ENCODE measurements around the gene ASB13.
A peak's percentile ranks its signal among the peaks of the same experiment; 100 is the strongest.

Gene ASB13

DNA sequence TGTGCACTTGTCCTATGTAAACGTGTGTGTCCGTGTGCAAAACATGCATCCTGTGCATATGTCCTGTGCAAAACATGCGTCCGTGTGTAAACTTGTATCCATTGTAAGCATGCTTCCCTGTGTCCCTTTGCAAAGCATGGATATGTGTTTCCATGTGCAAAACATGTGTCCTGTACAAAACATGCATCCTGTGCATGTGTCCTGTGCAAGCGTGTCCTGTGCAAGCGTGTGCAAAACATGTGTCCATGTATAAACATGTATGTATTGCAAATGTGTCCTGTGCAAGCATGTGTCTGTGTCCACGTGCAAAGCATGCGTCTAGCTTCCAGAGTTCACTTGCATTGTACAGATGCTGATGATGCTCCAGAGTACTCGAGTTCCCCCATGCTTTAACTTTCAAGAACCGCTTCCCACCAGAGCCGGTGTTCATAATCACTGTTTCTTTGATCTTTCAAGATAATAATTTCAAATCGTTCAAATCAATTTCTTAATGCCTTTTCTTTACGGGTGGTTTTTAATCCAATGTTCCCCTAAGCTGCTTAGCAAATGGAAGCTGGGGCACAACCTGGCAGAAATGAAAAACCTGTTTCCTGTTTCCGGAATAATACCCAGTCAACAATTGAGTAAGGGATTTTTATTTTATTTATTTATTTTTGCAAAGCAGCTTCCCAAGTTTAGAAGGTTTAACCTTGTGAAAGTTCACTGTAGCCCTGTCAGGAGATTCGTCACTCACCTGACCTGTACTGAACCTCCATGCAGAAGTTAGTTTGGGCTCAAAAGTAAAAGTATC is 641 bp upstream of the ASB13 start:
- TF ChIP-seq MYC (IDR thresholded peaks at IDR 0.05; ENCODE audit: low read depth, low read length), result no peak
- TF ChIP-seq POLR2A (IDR thresholded peaks at IDR 0.05; ENCODE audit: extremely low read depth, insufficient read length), result no peak
- TF ChIP-seq, protein P1, sequence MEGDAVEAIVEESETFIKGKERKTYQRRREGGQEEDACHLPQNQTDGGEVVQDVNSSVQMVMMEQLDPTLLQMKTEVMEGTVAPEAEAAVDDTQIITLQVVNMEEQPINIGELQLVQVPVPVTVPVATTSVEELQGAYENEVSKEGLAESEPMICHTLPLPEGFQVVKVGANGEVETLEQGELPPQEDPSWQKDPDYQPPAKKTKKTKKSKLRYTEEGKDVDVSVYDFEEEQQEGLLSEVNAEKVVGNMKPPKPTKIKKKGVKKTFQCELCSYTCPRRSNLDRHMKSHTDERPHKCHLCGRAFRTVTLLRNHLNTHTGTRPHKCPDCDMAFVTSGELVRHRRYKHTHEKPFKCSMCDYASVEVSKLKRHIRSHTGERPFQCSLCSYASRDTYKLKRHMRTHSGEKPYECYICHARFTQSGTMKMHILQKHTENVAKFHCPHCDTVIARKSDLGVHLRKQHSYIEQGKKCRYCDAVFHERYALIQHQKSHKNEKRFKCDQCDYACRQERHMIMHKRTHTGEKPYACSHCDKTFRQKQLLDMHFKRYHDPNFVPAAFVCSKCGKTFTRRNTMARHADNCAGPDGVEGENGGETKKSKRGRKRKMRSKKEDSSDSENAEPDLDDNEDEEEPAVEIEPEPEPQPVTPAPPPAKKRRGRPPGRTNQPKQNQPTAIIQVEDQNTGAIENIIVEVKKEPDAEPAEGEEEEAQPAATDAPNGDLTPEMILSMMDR (IDR thresholded peaks at IDR 0.05; ENCODE audit: low read depth, low read length), result no peak
- TF ChIP-seq, protein P2, sequence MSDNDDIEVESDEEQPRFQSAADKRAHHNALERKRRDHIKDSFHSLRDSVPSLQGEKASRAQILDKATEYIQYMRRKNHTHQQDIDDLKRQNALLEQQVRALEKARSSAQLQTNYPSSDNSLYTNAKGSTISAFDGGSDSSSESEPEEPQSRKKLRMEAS (IDR thresholded peaks at IDR 0.05; ENCODE audit: low read depth, low read length), result peak; percentile 79
- DNase-seq (ENCODE audit: low read depth), result no peak
- H3K4me3 ChIP-seq (ENCODE audit: low read depth, low read length), result peak overlapping the region; percentile 64

DNA sequence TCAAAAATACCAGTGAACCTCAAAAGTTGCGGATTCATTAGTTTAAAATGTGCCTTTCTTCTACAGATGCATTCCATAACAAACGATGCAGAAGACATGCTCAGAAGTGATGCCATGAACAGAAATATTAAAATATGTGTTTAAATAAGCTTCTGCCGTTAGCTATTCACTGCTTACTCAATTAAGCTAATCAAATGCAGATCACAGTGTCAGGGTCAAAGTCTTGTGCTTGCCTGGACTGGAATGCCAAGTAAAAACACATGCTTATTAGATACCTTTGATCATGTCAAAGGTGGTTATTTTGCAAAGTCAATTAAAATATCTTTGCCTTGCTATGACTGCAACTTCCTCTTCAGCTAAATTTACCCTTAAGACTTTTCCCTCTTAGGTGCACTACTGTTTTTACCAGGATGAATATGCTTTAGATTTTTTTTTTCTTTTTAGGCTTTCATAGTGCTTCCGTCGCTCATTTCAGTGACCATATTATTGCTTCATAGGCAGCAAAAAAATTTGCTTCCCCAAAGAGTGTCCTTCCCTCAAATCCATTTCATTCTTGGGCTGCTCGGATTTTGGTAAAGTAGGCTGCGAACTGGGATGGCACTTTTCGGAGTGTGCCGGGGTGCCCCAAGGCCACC is 905 bp downstream of the ASB13 start:
- TF ChIP-seq, protein P1 (IDR thresholded peaks at IDR 0.05; ENCODE audit: low read depth, low read length), result no peak
- TF ChIP-seq, protein P2 (IDR thresholded peaks at IDR 0.05; ENCODE audit: low read depth, low read length), result no peak
- 0 out of 2 replicates have a peak, but pooled peaks have one; percentile 7 for TF ChIP-seq MYC (IDR thresholded peaks at IDR 0.05; ENCODE audit: low read depth, low read length)
- DNase-seq (ENCODE audit: low read depth), result peak; percentile 61
- peak overlapping the region; percentile 68 for H3K4me3 ChIP-seq (ENCODE audit: low read depth, low read length)

DNA sequence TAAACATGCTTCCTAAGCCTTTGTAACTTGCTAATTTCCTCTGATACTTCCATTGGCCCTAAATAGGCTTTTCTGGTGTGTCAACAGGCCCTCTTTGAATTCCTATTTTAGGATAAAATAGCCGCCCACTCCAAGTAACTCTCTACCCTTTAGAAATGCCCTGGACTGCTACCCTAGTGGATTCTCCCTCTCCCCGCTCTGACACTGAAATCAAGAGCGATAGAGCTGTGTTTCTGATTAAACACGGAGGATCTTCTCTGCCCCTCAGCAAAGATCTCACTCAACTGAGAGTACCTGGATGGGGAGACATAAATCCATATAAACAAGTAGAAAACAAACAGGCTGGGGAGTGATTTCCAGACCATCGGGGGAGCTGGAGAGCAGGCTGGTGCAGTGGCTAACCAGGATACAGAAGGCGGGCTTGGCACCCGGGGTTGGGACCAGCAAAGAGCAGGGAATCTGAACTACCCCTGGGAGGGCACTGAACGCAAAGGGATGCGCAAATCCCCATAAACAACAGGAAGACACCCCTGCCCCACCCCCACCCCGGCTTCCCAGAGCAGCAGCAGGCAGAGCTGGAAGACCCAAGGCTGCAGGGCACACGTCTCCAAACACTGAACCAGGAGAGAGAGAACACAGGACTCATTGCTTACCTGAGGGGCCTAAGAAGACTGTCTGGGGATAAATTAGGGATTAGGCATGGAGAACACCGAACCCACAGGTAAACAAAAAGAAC is 2.5 kb downstream of the ASB13 start:
- DNase-seq (ENCODE audit: low read depth), result no peak
- H3K4me3 ChIP-seq (ENCODE audit: low read depth, low read length), result no peak overlapping the region

DNA sequence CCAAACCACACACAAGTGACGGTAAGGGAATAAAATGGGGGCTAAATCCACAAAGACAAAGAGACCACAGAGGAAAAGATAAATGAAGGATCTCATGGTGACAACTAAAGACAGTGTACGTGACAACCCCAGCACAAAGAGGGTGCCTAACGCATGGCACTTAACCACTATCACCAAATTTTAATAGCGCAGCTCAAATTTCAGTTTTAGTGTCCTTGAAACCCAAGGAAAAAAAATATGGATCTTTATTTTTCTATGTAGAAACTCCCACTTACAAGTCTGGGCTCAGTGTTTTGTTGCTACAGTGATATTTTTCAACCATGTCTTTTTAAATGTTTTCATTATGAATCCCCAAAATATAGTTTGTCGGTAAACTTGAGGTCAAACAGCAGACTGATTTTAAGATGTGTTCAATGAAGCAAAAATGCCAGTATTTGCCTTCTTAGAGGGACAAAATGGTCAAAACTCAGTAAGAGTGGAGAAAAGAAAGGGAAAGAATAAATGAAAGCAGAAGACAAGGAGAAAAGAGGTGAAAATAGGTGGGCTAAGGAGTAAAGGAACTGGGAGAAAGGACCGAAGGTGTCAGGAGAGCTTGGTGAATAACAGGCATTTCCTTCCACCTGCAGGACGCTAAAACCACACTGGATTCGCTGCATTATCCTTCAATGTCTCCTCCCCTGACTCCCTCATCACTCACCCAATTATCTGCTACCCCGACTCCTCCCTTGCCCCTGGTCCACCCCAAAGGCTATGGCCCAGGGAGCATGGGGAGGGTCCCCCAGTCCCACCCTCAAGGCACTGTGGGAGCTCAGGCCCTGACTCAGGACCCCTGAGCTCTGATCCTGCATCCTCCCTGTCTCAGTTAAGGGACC is 3.5 kb downstream of the ASB13 start:
- DNase-seq (ENCODE audit: low read depth), result no peak
- H3K4me3 ChIP-seq (ENCODE audit: low read depth, low read length), result no peak overlapping the region
- TF ChIP-seq POLR2A (IDR thresholded peaks at IDR 0.05; ENCODE audit: extremely low read depth, insufficient read length) (no peak), MYC (IDR thresholded peaks at IDR 0.05; ENCODE audit: low read depth, low read length) (no peak)
- TF ChIP-seq, protein P1 (IDR thresholded peaks at IDR 0.05; ENCODE audit: low read depth, low read length), result no peak
- TF ChIP-seq, protein P2 (IDR thresholded peaks at IDR 0.05; ENCODE audit: low read depth, low read length), result no peak

More for the DNA sequence above, 2.5 kb downstream of the ASB13 start:
- TF ChIP-seq, protein P2 (IDR thresholded peaks at IDR 0.05; ENCODE audit: low read depth, low read length), result no peak
- TF ChIP-seq, protein P1 (IDR thresholded peaks at IDR 0.05; ENCODE audit: low read depth, low read length), result no peak
- no peak for TF ChIP-seq MYC (IDR thresholded peaks at IDR 0.05; ENCODE audit: low read depth, low read length)
- no peak for TF ChIP-seq POLR2A (IDR thresholded peaks at IDR 0.05; ENCODE audit: extremely low read depth, insufficient read length)

DNA sequence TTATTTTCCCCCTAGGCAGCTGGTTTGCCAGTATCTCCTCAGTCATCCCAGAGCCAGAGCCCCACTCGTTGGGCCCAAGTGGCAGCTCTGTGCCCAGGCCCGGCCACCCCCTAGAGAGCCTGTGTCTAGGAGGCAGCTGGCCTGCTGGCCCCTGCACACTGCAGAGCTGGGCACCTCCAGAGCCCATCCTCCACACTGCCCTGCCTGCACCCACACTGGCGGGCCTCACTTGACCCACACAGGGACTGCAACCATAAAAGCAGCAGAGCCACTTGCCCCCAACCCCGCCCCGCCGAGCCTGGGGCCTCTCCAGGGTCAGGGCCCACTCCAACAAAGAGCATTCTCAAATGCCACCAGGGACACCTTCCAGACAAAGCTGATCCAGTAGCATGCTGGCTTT is 5.4 kb downstream of the ASB13 start:
- H3K4me3 ChIP-seq (ENCODE audit: low read depth, low read length), result no peak overlapping the region
- DNase-seq (ENCODE audit: low read depth), result no peak

More for the DNA sequence above, 5.4 kb downstream of the ASB13 start:
- TF ChIP-seq MYC (IDR thresholded peaks at IDR 0.05; ENCODE audit: low read depth, low read length) (no peak), POLR2A (IDR thresholded peaks at IDR 0.05; ENCODE audit: extremely low read depth, insufficient read length) (no peak)
- TF ChIP-seq, protein P2 (IDR thresholded peaks at IDR 0.05; ENCODE audit: low read depth, low read length), result no peak
- TF ChIP-seq, protein P1 (IDR thresholded peaks at IDR 0.05; ENCODE audit: low read depth, low read length), result no peak

All from NB4 (cell line).